NCI-H446 treated with DMSO at 0.1 percent for 48 hours (cell line): Measurements from ENCODE around the gene PLEKHA6.

Experiments
- DNase-seq: peaks from one replicate; lab custom pipeline; 2025; lab: John Stamatoyannopoulos, UW

PLEKHA6 gene

GRCh38 chr1:204211046-204211445, 148.7 kb downstream of the PLEKHA6 start:
- DNase-seq, result no peak

GRCh38 chr1:204207136-204207616, 152.6 kb downstream of the PLEKHA6 start:
- no peak for DNase-seq

DNA sequence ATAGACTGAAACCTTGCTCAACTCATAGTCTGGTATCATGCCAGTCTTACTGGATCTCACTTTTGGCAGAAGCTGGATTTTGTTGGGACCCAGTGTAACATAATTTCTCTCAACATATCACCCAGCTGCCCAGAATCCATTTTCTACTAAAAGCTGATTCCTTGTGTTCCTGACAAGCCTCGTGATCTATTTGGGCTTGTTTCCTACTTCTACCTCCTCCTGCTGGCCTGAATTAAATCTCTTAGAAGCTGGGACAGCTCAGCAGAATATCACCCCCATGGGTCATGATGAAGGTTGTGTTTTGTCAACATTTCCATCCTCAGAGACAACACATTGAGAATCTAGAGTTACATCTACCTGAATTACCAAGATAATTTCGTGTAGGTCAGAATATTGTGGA, 153.6 kb downstream of the PLEKHA6 start:
- DNase-seq, result no peak

- DNase-seq, result no peak
Observed at GRCh38 chr1:204205486-204205885, 154.2 kb downstream of the PLEKHA6 start.

DNA sequence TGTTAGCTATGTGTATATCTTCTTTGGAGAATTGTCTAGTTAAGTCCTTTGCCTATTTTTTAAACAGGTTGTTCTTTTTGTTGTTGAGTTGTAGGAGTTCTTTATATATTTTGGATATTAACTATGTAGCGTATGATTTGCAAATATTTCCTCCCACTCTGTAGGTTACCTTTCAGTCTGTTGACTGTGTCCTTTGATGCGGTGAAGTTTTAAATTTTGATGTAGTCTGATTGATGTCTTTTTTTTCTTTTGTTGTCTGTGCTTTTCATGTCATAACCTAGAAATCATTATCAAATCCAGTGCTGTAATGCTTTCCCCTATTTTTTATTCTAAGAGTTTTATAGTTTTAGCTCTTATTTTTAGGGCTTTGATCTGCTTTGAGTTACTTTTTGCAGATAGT, 154.8 kb downstream of the PLEKHA6 start:
- DNase-seq, result no peak

DNA sequence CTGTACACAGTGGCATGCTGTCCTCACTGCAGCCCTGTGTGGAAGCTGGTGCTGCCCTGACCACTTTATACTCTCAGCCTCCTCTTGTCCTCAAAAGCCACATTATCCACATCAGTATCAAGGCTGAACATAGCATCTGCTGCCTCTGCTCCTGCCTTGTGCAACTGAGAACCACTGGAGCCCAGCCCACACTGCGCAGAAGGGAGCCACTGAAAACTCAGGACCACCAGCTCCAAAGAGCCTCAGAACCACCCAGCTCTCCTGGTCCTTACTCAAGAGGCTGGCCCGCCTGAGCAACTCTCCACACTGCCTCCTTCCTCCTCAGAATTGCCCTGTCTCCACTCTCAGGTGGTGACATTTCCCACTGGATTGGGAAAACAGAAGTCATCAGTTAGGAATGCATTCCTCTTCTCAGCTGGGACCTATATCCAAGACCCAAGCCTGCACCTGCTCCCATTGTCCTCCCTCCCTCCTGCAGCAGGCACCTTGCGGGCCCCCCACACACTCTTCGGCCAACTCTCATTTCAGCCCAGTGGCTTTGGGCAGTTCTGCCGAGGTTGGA, 156.4 kb downstream of the PLEKHA6 start:
- DNase-seq, result no peak

DNA sequence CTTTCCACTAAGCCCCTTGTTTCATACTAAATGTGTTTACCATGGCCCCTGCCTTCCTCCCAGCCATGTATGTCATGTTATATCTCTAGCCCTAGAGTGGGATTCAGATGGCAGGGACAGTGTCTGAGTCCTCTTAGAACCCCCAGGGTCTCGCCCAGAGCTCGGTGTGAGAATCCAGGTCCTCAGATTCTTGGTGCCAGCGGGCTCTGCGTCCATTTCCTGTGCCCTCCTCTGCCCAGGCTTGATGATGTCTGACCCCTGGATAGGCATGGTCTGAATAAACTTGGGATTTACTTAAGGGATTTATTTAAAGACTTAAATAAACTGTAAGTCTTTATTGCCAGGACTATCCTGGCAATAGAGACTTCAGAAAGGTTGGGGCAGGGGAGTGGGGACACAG, 157.2 kb downstream of the PLEKHA6 start:
- no peak for DNase-seq

- no peak for DNase-seq
Observed at GRCh38 chr1:204201348-204202040, 158.2 kb downstream of the PLEKHA6 start.

- peak; percentile 40 for DNase-seq
Observed at GRCh38 chr1:204199579-204199978, 160.2 kb downstream of the PLEKHA6 start.

- DNase-seq, result peak; percentile 44
Observed at GRCh38 chr1:204198348-204199340, 161.1 kb downstream of the PLEKHA6 start.

DNA sequence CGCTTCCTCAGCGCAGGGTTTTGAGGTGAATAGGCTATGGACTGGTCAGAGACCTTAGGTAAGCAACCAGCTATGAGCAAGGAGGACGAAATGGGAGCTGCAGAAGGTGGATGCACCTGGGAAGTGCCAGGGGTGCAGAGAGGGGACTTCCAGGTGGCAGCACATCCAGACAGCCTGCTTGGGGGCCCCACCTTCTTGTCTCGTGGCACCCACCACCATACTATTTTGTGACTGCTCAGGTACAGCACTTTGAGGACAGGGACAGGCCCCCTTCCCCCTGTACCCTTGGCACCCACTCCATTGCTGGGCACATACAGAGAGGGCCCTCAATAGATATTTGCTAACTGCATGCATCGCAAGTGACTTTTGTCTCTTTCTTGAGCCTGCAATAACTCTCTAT, 162.7 kb downstream of the PLEKHA6 start:
- DNase-seq, result no peak

DNA sequence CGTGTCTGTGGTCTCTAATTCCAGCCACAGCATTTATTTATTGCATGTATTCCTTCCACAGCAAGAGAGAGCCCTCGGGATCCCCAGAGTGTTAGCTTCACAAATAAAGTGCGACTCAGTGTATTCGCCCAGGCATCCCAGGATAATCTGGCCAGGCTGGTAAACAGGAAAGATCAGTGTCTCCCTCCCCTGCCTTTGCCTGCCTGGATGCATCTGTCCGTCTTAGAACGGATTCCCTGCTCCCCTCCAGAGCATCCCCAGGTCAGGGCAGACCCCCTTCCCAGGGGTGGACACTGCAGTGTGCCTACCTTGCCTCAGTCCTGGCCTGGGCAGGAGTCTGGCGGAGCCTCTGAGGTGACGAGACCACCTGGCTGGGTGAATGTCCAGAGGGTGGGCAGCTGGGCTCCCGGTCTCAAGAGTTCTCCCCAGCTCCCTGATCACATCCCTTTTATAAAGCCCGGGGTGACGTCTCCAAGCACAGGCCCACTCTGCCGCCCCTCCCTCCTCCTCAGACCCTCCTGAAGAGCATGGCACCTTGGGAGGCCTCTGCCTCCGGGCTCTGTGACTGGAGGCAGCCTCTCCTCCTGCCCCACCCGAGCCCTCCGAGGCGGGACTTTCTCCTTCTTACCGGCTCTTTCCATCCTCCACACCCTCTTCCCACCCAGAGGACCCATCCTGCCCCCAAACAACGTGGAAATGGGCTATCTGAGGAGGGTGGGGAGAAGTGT, 163.5 kb downstream of the PLEKHA6 start, which contains the start of gene KISS1:
TSS of gene KISS1 (minus strand) at position 424 of the 728 bp plus-strand sequence. CDS start 3,615 bp downstream, outside the sequence.
- no peak for DNase-seq

DNA sequence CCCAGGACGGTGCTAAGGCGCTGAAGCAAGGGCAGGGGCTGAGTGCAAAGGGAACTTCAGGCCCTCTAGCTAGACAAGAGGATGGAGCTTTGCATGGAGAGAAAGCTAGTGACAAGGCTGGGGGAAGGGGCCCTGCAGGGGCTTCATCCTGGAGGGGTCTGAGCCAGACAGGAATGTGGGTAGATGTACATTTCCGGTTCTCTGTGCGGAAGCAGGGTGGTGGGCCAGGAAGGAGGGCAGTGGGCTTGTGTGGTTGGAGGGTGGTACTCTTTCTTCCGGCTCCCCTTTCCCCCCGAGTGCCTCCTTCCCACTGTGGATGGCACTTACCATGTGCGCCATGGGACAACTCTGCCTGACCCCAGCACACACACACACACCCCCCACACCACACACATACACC, 165.0 kb downstream of the PLEKHA6 start:
- DNase-seq, result no peak

DNA sequence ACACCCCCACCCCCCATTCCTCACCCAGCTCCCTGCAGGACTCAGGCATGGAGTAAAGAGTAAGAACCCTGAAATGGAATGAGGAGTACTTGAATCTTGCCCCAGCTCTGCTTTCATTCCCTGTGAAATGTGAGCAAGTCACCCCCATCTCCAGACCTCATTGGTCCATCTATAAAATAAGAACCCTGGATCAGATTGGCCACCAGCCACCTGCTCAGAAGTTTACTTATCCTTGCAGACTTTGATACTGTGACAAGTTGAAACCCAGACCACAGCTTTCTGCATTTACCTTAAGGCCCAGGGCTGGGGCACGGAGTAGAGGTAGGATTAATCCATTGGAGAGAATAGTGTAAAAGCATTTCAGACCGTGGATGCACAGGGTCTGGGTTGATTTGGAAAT, 165.6 kb downstream of the PLEKHA6 start:
- no peak for DNase-seq

DNA sequence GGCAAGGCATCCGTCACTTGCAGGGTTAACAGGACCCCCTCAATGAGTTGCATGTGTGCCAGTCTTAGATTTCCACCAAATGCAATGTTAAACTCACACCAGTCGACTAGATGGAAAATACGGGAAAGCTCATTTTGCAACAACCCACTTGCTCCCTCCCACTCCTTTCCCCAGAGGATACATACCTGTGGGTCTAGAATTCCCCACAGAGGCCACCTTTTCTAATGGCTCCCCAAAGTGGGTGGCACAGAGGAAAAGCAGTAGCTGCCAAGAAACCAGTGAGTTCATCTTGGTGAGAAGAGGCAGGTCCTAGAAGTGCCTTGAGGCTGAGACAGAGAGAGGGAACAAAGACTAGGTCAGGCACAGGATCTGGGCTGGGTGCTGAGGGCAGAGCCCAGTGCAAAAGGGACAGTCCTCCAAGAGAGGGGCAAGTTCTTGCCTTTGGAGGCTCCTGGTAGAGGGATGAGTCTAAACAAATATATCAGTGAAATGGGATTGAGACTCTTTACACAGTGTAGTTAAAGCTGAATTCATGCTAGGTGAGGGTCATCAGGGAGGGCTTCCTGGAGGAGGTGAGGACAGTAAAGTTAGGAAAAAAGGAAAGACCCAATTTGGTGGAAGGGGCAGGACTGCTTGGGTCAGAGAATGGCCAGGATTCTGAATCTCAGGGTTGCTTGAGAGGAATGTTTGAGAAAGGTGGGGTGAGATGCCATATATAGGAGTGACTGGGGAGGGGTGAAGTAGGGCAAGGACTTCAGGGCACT, 167.0 kb downstream of the PLEKHA6 start:
- DNase-seq, result no peak

DNA sequence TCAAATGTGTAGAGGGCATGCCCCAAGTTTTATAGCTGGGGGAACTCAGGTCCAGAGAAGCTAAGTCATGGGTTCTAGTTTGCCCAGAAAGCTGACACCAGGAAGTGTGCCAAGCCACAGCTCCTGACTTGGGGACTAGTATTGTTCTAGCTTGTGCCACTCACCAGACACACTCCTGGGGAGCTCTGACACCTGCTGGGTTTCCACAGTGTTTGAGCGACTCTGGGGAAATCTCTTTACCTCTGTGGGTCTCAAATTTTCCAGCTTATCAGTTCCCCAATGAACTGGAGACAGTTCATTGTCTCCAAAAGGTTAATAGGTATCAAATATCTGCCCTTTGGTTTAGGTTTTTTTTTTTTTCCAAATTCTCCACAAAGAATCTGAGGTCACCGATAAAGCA, 167.7 kb downstream of the PLEKHA6 start:
- DNase-seq, result no peak

GRCh38 chr1:204191456-204191855, 168.3 kb downstream of the PLEKHA6 start:
- peak; percentile 79 for DNase-seq

DNA sequence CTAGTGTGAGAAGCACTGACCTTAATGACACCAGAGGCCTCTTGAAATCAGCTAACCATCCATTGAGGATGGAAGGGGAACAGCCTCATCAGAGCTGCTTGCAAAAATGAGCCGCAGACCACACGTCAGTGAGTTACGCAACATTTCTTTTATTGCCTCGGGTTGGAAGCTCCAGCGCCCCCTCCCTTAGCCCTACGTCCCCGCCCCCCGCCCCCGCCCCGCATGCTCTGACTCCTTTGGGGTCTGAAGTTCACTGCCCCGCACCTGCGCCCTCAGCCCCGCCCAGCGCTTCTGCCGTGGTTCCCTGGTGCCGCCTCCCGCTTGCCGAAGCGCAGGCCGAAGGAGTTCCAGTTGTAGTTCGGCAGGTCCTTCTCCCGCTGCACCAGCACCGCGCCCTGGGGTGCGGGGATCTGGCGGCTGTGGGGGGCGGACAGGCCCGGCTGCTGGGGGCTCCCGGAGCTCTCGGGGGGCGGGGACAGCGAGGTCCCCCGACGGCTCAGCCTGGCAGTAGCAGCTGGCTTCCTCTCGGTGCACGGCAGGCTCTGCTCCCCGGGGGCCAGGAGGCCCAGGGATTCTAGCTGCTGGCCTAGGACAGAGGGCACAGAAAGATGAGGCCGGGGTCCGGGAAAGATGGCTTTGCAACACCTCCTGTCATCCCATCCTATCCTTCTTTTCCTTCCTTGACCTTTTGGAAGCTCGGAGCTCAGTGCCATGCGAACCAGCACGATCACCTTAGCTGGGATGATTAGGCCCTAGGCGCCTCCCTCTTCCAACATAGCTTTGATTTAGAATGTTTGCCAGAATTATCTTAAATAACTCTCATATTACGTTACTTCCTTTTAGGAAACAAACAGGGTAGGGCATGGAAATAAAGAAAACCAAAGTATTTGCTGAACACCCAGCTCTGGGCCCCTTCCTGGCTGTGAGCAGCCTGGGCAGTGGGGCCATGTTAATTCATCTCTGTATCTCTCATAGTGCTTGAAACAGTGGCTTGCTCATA, 169.2 kb downstream of the PLEKHA6 start:
- DNase-seq, result no peak

DNA sequence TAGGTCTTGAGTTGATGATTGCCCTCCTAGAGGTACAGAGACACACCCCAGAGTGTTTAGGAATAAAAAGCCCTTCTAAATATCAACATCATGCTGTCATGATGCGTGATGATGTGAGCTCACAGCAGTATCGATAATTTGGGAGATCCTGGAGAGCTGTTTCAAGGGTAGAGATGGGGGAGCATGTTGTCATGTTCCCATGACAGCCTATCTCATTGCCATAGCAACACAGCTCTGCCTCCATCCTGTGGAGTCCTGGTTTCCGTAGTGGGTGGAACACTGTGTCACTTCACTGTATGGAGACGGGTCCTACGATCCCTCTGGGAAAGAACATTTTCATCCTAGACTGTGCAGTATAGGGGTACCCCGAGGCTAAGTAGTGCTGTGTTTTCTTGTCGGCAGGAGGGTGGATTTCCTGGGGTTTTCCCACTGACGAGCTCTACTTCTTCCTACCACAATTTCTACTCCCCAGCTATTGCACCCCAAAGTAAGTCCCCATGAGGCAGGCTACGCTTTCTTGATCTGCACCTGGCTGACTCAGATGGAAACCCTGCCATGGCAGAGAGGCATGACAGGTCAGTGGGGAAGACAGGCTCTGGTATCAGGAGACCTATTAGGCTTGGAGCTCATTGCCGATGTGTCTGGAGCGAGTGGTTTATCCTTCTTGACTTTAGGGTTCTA, 170.6 kb downstream of the PLEKHA6 start:
- DNase-seq, result no peak
